A375 (cell line): ENCODE results near the gene ZNF616. TPM values are rescaled to one million over a fixed set of nuclear protein-coding genes. Genes with fewer than 3 reads are reported as not detected.

Source experiments
- small RNA-seq: library from RNA; depleted of rRNA; stranded (forward); fragments of <200 nt; gene quantifications from one replicate; pipeline ENCODE3, GENCODE V24; 2014
- total RNA-seq: library from RNA; depleted of rRNA; stranded (reverse); fragments of >200 nt; shearing (Covaris generic); gene quantifications from 2 replicates; pipeline ENCODE4 v1.2.3, GENCODE V29; 2014; rRNA removed

Gene ZNF616
- 1.5 TPM in 2 replicates for total RNA-seq

GRCh38 chr19:52139252-52140031 is at the start of gene ZNF616:
Gene ZNF616 (minus strand): TSS chr19:52139938. CDS start chr19:52130512, 9,426 bp downstream.

GRCh38 chr19:52171321-52172169 is 31.8 kb upstream of the ZNF616 start, which contains the start of gene ZNF836:
Gene ZNF836 (minus strand): TSS chr19:52171621. CDS start chr19:52168072, 3,549 bp downstream.

GRCh38 chr19:52095172-52096014 is 44.3 kb downstream of the ZNF616 start, which contains the start of gene ZNF841:
Gene ZNF841 (minus strand): TSS chr19:52095765. CDS start chr19:52084801, 10,964 bp downstream.

Small RNAs within 50 kb of the gene (small RNA-seq; reads per million reads assigned to genes)
- gene RPL37P23, result not detected

Other genes with a start within 250 kb of the ZNF616 start
- gene ZNF649, start 234.9 kb downstream of the ZNF616 start, total RNA-seq, result 4.4 and 6.9 TPM in 2 replicates
- 1.5 and 1.7 TPM in 2 replicates for gene ZNF613, start 212.5 kb downstream of the ZNF616 start, total RNA-seq
- gene ZNF350, start 153.1 kb downstream of the ZNF616 start, total RNA-seq, result 4.8 and 6.7 TPM in 2 replicates
- 8.3 and 9.7 TPM in 2 replicates for gene ZNF615, start 131.7 kb downstream of the ZNF616 start, total RNA-seq
- 6.8 and 7.1 TPM in 2 replicates for gene ZNF614, start 111.6 kb downstream of the ZNF616 start, total RNA-seq
- 5.6 and 6.3 TPM in 2 replicates for gene ZNF432, start 91.1 kb downstream of the ZNF616 start, total RNA-seq
- 5.7 and 10.1 TPM in 2 replicates for gene ZNF841, start 44.2 kb downstream of the ZNF616 start, total RNA-seq
- 0.45 and 1.9 TPM in 2 replicates for gene ZNF836, start 31.7 kb upstream of the ZNF616 start, total RNA-seq
- 171 and 177 TPM in 2 replicates for gene PPP2R1A, start 50.1 kb upstream of the ZNF616 start, total RNA-seq
- 9.8 and 10.3 TPM in 2 replicates for gene ZNF766, start 129.6 kb upstream of the ZNF616 start, total RNA-seq
- gene ZNF480, start 157.2 kb upstream of the ZNF616 start, total RNA-seq, result 5.5 and 6.3 TPM in 2 replicates
- gene ZNF610, start 196.3 kb upstream of the ZNF616 start, total RNA-seq, result not detected in 2 replicates
- gene ZNF880, start 230.0 kb upstream of the ZNF616 start, total RNA-seq, result 12.2 and 19.0 TPM in 2 replicates